Activated T-cell treated with anti-CD3 and anti-CD28 coated beads for 1 hour (primary cell): ENCODE data around the gene CCNQ.
"Not testable (repeated sequence)": the region's sequence is repeated elsewhere in the genome, so short reads cannot be mapped to it uniquely, and the experiment has no call there.

ENCODE experiments used
- DNase-seq: peaks from one replicate; pipeline ENCODE4 v3.0.0-alpha.2; 2020; ENCODE audit warnings: low read depth

The CCNQ gene

GRCh38 chrX:153622661-153623309, 23.8 kb upstream of the CCNQ start:
- DNase-seq: no peak

DNA sequence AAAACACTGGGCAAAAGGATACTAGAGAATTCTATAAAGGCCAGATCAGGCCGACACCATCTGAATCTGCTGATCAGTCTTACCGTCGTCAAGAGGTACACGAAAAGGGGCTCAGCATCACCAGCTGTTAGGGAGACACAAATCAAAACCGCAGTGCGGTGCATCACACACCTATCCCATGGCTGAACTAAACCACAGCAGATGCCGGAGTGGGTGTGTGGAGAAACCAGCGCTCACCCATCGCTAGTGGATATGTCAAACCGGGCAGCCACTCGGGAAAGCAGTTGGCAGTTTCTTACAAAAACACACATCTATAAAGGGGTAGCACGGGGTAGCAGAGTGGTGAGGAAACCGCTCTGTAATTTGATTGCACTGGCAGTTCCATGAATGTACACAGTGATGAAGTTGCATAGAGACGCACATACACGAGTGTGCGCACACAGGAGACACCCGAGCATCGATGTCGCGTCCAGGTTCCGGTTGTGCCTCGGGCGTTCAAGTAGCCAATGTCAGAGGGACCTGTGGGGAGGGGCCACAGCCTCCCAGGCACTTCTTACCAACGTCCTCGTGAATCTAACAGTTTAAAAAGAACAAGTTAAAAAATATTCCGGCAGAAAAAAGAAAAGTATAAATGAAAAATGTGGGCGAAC, 23.1 kb upstream of the CCNQ start:
- DNase-seq: no peak

DNA sequence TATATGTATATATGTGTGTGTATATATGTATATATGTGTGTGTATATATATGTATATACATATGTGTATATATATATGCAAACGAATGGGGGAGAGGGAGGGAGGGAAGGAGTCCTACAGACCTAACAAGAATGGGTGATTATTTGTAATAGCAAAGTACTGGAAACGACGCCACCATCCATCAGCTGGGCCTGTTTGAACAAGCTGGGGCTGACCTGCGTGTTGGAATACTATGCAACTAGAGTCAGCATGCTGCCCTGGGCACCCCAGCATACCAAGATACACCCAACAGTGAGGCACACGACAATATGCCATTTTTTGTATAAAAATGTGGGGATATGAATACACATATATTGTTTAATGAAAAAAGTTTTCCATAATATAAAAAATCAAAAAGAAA, 21.6 kb upstream of the CCNQ start:
- DNase-seq: no peak

DNA sequence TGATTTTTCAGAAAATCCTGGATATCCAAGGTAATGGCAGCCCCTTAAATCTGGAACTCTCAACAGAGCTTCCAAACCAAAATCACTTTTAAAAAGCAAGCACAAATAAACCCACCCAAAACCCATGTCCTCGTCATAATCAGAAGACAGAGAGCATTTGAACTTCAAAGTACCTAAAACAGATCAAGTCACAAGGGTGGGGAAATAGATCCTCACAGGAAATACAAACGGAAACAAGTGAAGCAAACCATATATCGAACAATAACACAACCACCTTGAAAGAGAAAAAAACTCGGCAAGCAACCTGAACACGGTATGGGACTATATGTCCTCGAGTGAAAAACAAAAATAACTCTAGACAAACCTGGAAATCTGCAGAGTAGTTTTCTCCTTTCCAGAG, 15.9 kb upstream of the CCNQ start:
- no peak for DNase-seq

GRCh38 chrX:153612413-153612812, 13.5 kb upstream of the CCNQ start:
- DNase-seq: no peak

DNA sequence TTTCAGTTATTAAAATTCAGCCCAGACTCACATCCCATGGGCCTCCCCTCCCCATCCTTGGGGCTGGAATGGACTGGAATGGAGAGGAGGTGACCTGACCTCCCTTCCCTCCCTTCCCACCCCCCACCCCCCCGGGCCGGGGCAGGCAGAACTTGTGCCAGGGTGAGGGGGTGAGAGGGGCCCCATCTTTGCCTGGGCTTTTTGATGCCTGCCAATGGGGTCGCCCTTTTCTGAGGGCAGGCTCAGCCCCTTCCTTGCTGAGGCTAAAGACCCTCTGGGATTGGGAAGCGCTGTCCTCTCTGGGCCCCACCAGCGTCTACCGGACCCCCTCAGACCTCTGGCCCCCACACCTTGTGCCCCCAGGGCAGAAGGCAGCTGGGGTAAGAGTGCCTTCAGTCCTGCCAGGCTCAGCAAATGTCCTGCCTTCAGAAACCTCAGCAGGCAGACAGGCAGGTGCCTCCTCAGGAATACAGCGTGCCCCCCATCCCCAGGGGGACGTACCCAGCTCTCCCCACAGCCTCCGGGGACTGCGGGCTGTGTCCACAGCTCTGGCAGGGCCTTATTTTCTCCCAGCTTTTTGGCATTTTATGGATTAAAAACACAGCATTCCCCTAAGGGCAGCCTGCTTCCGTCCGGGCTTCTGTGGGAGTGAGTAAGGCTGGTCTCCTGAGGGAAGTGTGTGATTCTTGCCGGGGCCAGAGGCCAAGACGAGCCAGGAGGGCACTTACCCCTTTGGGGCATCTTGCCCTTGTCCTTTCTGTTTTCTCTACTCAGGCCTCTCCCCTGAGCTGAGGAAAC, 12.6 kb upstream of the CCNQ start:
- no peak for DNase-seq

DNA sequence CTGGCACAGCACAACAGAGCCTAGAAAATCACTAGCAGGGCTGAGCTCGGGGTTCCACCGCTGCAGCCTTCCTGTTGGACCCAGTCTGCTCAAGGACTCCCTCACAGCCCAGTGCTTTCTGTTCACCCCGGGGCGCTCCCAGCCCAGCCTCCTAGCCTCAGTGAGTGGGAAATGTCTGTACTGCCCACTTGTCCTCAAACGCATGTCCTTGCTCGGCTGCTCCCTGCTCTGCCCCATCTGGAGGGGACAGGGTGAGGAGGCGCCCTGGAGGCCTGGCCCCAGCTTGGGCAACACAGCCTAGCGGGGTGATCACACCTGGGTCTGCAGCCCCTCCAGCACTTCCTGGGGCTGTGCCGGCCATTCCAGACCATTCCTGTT, 11.9 kb upstream of the CCNQ start:
- DNase-seq: no peak

- peak; percentile 71 for DNase-seq
Measured at GRCh38 chrX:153609917-153610835, 11.2 kb upstream of the CCNQ start.

DNA sequence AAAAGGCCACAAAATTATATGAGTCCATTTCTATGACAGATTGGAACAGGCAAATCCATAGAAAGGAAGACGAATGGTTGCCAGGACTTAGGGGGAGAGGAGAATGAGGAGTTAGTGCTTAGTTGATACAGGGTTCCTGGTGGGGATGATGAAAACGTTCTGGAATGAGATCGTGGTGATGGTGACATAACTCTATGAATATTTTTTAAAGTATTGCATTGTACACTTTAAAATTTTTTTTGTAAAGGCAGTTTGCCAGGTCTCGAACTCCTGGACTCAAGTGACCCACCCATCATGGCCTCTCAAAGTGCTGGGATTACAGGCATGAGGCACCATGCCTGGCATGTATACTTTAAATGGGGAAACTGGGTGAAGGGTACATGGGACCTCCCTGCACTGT, 9.9 kb upstream of the CCNQ start:
- no peak for DNase-seq

- DNase-seq: no peak
Measured at GRCh38 chrX:153608376-153608775, 9.4 kb upstream of the CCNQ start.

GRCh38 chrX:153606503-153606902, 7.6 kb upstream of the CCNQ start:
- DNase-seq: no peak

DNA sequence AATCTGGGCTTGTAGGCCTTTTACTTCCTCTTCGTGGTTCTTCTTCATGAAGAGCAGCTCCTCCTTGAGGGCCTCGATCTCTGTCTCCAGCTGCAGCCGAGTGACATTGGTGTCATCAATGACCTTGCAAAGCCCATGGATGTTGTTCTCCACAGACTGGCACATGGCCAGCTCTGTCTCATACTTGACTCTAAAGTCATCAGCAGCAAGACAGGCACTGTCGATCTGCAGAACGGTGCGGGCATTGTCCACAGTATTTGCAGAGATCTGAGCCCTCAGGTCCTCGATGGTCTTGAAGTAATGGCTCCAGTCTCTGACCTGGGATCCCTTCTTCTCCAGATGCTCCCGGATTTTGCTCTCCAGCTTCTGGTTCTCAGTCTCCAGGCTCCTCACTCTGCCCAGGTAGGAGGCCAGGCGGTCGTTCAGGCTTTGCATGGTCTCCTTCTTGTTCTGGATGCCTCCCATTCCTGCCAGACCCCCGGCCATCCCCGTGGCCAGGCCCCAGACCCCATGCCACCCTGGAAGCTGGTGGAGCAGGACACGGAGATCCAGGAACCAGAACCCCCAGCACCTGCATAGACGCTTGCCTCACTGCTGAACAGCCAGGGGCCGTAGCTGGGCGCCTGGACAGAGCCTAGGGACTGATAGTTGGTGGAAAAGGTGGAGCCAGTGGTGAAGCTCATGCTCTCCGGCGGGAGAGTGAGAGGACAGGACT, 5.9 kb upstream of the CCNQ start:
- DNase-seq: not testable (repeated sequence)

GRCh38 chrX:153603131-153603656, 4.3 kb upstream of the CCNQ start:
- DNase-seq: no peak

- no peak for DNase-seq
Measured at GRCh38 chrX:153602601-153603000, 3.7 kb upstream of the CCNQ start.

DNA sequence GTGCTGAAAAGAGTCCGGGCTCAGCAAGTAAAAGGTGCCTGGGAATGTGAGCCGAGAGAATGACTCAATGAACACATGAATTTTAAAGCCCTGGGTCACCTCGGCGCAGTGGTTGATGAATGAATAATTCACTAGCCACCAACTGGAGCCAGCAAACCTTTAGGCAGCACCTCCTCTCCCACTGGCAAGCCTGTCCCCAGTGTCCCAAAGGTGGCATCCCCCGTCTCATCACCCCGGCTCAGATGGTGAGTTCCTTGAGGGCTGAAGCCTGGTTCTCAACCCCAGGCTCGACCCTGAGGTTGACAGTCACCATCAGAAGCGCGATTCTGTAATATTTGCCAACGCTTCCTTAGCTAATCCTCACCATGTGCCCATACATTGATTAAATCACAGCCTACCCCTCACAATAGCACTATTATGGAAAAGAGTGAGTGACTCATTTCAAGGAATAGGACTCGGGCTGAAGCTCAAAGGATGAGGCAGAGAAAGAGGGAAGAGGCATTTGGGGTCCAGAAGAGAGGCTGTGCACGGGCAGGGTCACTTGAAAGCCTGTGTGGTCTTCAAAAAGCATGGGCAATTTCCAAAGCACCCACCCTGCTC, 2.7 kb upstream of the CCNQ start:
- no peak for DNase-seq

DNA sequence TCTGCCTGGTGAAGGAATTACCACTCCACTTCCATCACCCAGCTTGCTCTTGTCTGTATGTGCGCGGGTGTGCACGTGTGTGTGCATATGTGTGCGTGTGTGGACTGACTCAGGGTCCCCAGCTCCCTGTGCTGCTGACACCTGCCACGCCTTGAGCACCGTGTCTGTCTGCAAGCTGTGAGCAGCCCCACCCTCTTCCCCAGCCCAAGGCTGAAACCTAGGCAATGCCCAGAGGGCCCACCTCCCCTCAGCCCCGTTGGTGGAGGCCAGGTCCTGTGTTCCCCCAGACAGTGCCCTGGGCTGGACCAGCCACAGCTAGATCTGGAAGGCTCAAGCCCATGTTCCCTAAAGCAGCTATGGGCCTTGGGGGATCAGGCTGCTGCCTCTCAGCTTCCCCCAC, 2.0 kb upstream of the CCNQ start:
- DNase-seq: no peak

DNA sequence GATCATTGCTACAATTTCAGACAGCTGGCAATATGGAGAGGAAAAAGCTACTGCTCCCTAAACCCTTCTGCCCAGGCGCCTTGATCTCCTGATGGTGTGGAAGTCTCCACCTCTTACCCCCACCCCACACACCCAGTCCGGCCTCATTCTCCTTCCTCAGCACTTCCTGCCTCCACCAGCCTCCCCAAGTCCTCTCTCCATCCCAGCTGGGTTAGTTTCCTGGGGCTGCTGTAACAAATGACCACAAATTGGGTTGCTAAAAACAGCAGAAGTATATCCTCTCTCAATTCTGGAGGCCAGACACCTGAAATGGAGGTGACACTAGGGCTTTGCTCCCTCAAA, 1.1 kb upstream of the CCNQ start:
- DNase-seq: no peak

DNA sequence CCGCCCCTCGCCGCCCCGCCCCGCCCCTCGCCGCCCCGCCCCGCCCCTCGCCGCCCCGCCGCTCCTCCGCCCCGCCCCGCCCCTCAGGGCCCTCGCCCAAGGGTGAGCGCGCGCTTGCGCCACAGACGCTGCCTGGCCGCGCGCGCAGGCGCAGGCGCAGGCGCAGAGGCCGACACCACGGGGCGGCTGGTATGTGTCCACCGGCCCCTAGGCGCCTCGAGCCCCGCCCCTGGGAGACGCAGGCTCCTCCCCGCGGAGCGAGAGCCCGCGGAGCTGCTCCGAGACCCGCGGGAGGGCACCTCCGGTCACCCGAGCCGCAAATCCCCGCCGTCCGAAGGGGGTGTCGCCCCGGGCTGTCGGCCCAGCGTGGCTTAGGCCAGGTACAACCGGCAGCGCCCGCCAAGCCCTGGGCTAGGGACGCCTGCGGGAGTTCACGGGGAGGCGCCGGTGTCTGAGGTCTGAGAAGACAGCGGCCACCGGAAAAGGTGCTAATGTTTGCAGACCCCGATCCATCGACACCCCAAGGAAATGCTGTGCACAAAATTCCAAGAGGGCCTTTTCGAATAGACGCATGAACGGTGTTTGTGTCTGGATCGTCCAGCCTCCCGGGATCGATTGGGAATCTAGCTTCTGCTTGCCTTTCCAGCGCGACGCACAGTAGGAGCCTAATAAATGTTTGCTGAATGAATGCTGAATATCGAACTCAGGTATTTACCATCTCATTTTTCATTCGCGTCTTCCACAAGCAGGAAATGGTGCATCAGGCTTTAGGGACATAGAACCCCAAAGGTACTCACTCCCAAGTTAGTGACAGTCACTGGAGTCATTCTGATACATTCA, 473 bp upstream of the CCNQ start:
- peak; percentile 76 for DNase-seq

GRCh38 chrX:153596981-153597750, 1.8 kb downstream of the CCNQ start:
- DNase-seq: no peak
